Activated CD8-positive, alpha-beta memory T cell treated with anti-CD3 and anti-CD28 coated beads, Interleukin-2, amount 50 U/mL, for 24 hours (primary cell): Measurements from ENCODE around the gene ERI3.
"Not testable (repeated sequence)": the region's sequence is repeated elsewhere in the genome, so short reads cannot be mapped to it uniquely, and the experiment has no call there.

Experiments
- DNase-seq: peaks from one replicate; pipeline ENCODE4 v3.0.0-alpha.2; 2020; ENCODE audit errors: extremely low read depth

ERI3 gene

DNA sequence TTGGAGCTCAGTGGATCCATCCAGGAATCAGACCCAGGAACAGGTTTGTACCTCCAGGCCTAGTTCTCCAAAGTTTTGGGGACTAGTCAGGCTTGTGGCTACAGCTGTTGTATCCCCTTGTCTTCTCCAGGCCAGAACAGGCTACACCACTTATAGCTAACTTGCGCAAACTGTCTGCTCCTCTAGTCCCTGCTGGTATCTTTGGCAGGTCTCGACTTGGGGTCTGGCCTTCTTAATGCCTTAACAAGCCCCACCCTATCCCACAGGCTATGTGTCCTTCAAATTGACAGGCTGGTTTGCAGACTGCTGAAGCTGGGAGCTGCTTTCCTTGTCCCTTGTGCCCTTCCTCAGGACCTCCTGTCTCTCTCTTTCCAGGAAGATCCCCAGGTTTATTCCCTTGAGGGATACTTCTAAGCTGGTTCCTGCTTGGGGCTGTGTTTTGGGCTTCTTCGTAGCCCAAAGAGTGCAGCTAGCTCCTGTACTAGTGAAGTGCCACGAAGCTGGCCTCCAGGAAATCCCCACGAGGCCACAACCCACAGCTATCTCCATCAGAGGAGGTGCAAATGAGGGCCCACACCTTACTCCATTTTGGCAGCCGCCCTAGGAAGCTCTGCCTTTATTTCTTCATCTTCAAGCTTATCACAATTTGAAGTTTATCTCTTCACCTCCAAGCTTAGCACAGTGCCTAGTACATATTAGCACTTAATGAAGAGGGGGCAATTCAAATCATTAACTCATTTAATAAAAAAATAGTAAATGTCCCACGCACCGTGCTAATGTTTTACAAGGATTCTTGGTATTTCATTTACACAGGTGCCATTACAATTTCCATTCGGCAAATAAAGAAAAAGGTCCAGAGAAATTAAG lies 142.5 kb downstream of the ERI3 start:
- DNase-seq = no peak

DNA sequence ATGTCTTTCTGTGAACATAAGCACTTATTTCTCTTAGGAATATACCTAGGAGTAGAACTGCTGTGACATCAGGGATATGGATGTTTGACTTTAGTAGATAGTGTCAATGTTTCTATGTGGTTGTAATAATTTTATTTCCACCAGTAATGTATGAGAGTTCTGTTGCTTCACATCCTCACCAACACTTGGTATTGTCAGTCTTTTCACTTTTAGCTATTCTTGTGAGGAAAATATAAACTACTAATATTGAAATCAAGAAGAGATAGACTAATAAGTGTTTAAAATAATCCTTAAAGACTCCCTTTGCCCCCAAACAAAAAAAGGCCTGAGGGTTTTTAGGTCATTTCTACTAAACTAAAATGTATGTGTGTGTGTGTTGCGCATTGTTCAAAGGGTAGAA lies 144.5 kb downstream of the ERI3 start:
- no peak for DNase-seq

DNA sequence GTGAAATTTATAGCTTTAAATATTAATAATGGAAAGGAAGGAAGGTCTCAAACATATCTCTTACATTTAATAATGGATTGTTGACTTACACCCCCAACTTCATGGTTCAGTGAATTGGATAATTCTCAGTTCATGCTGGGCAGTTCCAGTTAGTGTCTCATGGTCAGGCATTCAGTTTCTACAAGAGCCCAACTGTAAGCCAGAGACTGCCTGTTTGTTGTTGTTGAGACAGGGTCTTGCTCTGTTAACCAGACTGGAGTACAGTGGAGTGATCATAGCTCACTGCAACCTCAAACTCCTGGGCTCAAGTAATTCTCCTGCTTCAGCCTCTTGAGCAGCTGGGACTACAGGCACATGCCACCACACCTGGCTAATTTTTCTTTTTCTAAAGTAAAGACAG lies 146.8 kb downstream of the ERI3 start:
- DNase-seq = no peak

DNA sequence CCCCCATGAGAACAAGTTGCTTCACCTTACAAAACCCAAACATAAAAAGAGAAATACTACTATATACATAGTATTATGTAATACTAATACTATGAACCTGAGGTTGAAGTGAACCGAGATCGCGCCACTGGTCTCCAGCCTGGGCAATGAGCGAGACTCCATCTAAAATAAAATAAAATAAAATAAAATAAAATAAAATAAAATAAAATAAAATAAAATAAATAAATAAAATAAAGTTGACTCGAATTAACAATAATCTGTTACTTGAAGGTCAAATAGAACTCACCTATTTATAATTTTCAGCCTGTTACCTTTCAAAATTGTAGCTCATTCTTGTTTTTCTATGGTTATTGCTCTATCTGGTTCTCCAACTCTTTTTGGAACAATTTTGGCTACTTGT lies 148.5 kb downstream of the ERI3 start:
- not testable (repeated sequence) for DNase-seq

DNA sequence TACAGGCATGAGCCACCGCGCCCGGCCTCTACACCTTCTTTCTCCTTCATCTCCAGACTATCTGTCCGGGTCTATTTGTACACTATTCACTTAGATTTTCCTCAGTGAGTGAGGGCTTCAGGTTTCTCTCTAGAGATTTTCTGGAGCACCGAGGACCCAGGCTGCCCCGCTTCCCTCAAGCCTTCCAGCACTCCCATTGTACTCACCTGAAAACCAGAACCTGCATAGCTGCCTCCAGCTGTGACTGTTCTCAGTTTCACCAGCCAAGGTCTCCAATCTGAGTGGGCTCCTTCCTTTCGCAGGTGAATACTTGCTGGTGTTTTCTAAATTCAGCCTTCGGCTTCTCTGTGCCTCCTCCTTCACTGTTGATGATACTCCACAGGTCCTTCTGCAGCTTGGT lies 154.7 kb downstream of the ERI3 start:
- DNase-seq = no peak

DNA sequence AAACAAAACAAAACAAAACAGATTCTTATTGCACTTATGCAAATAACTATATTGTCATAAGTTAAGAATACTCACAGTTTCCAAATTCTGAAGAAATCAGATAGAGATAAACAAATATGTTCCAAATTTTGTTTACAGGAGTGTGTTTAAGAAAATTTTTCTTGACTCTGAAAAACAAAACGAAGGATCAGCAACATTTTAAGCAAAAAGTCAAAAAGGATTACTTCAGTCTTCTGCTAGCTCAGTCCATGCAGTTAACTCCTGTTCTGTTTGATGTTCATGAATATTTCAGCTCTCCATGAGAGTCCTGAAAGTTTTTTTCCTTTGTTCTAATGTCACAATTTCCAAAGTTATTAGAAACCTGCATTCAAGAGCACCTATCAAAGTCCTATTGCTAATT lies 180.4 kb downstream of the ERI3 start:
- DNase-seq = no peak
